ENCODE results near the gene TRABD2B.

DNA sequence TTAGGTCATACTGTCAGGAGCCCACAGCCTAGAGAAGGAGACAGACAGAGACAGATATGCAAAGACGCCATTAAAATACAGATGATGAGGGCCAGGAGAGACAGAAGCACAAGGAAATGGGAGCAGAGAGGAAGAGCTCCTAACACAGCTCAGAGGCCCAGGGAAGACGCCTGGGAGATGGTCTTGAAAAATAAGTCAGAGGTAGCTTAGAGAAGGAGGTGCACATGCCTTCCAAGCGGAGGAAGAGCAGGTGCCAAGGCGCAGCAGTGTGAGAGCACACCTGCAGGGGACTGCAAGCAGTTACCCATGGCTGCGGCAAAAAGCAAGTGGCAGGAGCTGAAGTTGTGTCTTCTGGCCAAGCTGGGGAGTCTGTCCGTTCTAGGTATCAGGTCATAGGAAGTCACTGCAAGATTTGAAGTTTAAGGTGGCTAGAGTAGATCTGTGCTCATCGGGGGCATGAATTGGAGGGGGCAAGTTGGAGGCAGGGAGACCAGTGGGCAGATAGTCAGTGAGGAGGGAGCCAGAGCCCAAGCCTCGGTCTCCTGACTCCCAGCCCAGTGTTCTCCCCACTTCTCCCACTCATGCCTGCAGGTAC is 1.3 kb upstream of the TRABD2B start:
- TF ChIP-seq, protein P1, sequence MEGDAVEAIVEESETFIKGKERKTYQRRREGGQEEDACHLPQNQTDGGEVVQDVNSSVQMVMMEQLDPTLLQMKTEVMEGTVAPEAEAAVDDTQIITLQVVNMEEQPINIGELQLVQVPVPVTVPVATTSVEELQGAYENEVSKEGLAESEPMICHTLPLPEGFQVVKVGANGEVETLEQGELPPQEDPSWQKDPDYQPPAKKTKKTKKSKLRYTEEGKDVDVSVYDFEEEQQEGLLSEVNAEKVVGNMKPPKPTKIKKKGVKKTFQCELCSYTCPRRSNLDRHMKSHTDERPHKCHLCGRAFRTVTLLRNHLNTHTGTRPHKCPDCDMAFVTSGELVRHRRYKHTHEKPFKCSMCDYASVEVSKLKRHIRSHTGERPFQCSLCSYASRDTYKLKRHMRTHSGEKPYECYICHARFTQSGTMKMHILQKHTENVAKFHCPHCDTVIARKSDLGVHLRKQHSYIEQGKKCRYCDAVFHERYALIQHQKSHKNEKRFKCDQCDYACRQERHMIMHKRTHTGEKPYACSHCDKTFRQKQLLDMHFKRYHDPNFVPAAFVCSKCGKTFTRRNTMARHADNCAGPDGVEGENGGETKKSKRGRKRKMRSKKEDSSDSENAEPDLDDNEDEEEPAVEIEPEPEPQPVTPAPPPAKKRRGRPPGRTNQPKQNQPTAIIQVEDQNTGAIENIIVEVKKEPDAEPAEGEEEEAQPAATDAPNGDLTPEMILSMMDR (IDR thresholded peaks at IDR 0.05), result no peak
- TF ChIP-seq POLR2A (IDR thresholded peaks at IDR 0.05), result no peak

Measured in body of pancreas (tissue), 4 donors.